D341Med (cell line): Measurements from ENCODE around the gene NECAB3.

ENCODE experiments used
- DNase-seq: peaks from one replicate; pipeline ENCODE4 v3.0.0; 2012; ENCODE audit warnings: low spot score

The NECAB3 gene

GRCh38 chr20:33696448-33696847 lies 22.2 kb upstream of the NECAB3 start:
- DNase-seq, result no peak

GRCh38 chr20:33694639-33695012 lies 20.4 kb upstream of the NECAB3 start:
- no peak for DNase-seq

DNA sequence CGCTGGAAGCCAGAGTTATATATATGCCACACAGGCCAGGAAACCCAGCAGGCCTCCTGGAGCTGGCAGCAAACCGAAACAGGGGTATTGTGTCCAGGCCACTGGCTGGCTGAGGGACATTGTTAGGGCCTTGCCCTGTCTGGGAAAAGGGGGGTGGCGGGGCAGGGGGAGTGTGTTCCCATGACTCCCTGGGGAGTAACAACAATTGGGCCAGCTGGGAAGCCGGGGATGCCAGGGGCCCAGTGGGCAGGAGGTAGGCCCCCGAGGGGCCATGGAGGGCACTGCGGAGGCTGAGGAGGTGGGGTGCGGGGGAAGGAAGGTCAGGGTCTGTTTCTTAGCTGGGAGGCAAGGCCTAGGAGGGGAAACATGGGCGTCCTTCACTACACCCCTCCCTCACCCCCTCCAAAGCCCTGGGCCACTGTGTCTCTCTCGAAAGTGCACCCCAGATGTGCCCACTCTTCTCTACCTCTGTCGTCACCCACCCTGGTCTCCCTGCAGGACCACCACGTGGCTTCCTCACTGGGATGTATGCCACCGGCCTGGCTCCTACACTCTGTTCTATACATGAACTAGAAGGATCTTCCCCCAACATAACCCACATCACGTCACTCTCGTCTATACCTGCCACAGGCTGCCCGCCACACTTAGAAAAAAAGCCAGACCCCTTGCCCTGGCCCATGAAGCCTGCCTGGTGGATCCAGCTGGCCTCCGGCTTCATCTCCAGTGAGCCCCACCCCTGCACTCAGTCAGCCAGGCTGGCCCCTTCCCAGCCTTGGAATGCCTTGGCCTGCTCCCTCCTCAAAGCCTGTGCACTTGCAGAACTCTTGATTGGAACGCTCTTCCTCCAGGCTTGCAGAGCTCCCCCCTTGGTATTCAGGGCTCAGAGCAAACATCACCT lies 19.8 kb upstream of the NECAB3 start:
- no peak for DNase-seq

- no peak for DNase-seq
Observed at GRCh38 chr20:33693289-33693688, 19.1 kb upstream of the NECAB3 start.

DNA sequence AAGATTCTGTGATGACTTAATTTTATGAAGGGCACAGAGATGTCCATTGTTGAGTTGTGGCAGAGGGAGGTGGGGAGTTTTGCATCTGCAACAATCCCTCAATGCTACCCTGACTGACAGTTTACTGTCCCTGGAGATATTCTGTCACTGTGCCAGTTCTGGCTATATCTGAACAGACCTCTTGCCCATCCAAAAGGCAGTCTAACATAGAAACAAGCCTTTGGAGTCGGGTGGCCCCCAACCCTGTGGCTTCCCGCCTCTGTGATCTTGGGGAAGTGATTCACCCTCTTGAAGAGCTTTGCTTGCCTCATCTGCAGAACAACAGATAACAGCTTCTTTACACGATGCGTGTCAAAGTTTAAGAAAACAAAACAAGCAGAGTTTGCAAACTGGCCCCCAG lies 15.7 kb upstream of the NECAB3 start:
- no peak for DNase-seq

GRCh38 chr20:33689493-33689892 lies 15.3 kb upstream of the NECAB3 start:
- DNase-seq, result no peak

DNA sequence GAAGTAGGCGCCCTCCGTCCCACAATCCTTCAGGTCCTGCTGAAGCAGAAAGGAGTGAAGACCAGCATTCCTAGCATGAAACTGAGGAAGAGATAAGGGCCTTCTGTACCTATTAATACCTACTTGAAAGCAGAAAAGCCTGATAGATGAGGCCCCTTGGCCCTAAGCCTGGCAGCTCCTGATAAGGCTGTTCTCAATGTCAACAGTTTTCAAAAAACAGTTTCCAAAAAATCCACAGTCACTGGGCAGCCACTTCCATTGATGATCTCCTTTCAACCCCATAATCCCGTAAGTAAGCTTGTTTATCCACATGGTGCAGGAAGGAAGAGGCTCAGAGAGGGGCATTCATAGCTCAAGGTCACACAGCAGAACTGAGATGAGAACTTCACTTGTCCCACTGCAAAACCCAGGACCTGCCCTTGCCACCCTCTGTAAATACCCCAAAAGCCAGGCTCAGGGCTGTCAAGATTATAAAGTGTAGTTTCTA lies 14.8 kb upstream of the NECAB3 start:
- no peak for DNase-seq

GRCh38 chr20:33687993-33688937 lies 14.0 kb upstream of the NECAB3 start:
- DNase-seq, result no peak

DNA sequence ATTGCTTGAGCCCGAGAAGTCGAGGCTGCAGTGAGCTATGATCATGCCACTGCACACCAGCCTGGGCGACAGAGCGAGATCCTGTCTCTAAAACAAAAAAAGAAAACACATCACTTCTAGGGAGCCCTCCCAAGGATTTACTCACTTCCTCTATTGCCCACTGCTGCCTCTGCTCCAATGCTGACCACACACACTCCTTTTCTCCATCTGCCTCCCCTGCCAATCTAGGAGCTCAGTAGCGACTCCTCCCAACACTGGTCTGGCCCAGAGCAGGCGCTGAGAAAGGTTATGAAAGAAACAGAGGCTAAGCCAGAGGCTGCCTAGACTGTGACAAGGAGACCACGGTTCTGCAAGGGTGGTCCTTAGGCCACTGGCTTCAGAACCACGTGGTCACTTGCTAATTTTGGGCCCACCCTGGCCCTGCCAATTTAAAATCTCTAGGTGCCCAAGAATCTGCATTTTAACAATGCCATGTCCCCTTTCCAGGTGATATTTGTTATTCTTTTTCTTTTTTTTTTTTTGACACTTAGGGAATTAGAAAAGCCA lies 13.2 kb upstream of the NECAB3 start:
- no peak for DNase-seq

- no peak for DNase-seq
Observed at GRCh38 chr20:33686984-33687366, 12.7 kb upstream of the NECAB3 start.

- DNase-seq, result peak; percentile 99
Observed at GRCh38 chr20:33686100-33686983, 12.1 kb upstream of the NECAB3 start, which contains the start of gene E2F1. E2F1 (minus strand) TSS chr20:33686385; CDS start chr20:33686264, 121 bp downstream.

GRCh38 chr20:33685328-33686099 lies 11.3 kb upstream of the NECAB3 start:
- DNase-seq, result peak; percentile 65

- DNase-seq, result peak; percentile 87
Observed at GRCh38 chr20:33684533-33685327, 10.5 kb upstream of the NECAB3 start.

GRCh38 chr20:33681728-33682353 lies 7.6 kb upstream of the NECAB3 start:
- no peak for DNase-seq

DNA sequence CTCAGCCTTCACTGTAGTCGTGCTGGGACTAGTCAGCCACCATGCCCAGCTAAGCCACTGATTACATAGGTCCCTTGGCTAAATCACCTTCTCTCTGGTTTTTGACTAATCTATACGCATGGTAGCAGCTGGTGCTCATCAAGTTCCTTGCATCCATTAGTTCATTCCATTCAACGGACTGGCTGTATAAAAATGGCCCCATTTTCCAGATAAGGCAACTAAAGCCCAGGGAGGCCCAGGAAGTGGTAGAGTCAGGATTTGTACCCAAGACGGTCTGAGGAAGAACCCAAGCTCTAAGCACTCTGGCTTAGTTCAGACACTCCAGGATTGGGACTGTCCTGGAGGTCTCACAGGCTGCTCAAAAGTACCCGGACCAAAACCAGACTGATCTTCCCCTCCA lies 7.1 kb upstream of the NECAB3 start:
- DNase-seq, result no peak

DNA sequence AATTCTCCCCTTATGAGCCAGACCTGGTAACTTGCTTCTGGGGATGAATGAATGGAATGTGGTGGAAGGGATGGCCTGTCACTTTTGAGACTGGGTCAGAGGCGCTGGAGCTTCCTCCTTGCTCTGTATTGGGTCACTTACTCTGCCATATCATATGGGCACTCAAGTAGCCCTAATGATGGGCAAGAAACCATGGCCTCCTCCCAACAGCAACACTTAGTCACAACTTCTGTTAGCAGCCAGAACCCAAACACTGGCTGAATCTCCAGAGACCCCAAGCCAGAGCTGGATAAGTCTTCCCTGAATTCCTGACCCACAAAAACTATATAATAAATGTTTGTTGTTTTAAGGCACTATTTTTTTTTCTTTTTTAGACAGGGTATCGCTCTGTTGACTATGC lies 6.5 kb upstream of the NECAB3 start:
- no peak for DNase-seq

GRCh38 chr20:33679758-33680485 lies 5.7 kb upstream of the NECAB3 start:
- no peak for DNase-seq

DNA sequence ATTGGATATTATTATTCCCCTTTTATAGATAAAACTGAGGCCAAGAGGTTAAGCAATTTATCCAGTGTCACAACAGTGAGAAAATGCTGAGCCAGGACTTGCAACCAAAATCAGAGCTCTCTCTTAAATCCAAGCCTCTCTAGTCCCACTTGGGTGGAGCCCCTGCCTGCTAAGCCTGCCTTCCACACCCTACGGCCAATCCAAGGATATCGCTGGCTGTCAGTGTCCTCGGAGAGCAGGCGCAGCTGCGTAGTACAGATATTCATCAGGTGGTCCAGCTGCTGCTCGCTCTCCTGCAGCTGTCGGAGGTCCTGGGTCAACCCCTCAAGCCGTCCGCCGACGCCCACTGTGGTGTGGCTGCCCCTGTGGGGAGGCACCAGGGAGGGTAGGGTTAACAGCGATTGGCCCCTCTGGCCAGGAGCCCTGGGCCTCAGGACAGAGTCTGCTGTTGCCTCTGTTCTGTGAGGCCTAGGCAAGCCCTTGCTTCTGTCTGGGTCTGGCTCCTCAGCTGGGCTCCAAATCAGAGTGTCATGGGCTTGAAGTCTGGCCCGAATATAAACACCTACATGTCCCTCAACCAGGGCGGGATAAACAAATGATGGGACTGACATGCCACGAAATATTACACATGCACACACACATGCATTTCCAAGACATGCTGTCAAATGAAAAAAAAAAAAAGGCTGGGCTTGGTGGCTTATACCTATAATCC lies 3.9 kb upstream of the NECAB3 start:
- DNase-seq, result no peak
